Measurements from ENCODE around the gene ICA1. TPM values are rescaled to one million over a fixed set of nuclear protein-coding genes. Genes with fewer than 3 reads are reported as not detected.

The ICA1 gene
- total RNA-seq, 1 experiment from 2014 or later = 31.5 TPM

DNA sequence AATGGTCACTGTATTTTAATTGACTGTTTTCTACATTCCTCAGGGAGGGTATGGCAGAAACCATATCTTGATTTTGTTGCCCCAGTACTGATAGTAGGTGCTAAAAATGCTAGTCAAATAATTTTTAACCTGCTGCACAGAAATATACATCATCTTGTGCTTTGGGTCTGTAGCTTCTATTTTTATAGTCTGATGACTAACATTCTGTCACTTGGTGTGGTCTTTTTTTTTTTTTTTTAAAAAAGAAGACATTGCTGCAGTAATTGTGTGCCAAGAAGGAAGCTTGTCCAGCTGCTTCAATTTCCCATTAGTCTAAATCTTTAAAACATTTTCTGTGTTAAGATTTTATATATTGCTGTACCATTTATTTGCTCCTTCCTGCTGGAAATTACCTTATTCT lies 83.6 kb downstream of the ICA1 start:
- intact Hi-C loops (cut with micrococcal nuclease) = no loop called here
- peaks cover 5% of the 10 kb centered on the region for H3K36me3 Mint-ChIP-seq (ENCODE audit: insufficient read depth, unreplicated experiment)
- BruUV-seq (replicated peaks) = no TSS peak
- DNase-seq (ENCODE audit: unreplicated experiment) = no peak
- H3K4me1 Mint-ChIP-seq (ENCODE audit: insufficient read depth, unreplicated experiment) = no peaks in the 10 kb centered on the region
- no peaks in the 10 kb centered on the region for H3K9me3 Mint-ChIP-seq (ENCODE audit: unreplicated experiment)
- TF ChIP-seq, protein P1, sequence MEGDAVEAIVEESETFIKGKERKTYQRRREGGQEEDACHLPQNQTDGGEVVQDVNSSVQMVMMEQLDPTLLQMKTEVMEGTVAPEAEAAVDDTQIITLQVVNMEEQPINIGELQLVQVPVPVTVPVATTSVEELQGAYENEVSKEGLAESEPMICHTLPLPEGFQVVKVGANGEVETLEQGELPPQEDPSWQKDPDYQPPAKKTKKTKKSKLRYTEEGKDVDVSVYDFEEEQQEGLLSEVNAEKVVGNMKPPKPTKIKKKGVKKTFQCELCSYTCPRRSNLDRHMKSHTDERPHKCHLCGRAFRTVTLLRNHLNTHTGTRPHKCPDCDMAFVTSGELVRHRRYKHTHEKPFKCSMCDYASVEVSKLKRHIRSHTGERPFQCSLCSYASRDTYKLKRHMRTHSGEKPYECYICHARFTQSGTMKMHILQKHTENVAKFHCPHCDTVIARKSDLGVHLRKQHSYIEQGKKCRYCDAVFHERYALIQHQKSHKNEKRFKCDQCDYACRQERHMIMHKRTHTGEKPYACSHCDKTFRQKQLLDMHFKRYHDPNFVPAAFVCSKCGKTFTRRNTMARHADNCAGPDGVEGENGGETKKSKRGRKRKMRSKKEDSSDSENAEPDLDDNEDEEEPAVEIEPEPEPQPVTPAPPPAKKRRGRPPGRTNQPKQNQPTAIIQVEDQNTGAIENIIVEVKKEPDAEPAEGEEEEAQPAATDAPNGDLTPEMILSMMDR (IDR thresholded peaks at IDR 0.05; ENCODE audit: unreplicated experiment) = no peak
- ChIA-PET CTCF (interaction anchor here (0.6 to 1.4 kb wide), 2 partner anchors 12 to 96 kb away, joined by 5 to 7 read pairs; no protein-coding TSS in a partner anchor), POLR2A (no interaction called here)
- H3K4me3 Mint-ChIP-seq (ENCODE audit: unreplicated experiment) = no peak overlapping the region
- H3K27ac Mint-ChIP-seq (ENCODE audit: low read depth, unreplicated experiment) = no peak overlapping the region
- H3K27me3 Mint-ChIP-seq (ENCODE audit: insufficient read depth, unreplicated experiment) = no peaks in the 10 kb centered on the region

DNA sequence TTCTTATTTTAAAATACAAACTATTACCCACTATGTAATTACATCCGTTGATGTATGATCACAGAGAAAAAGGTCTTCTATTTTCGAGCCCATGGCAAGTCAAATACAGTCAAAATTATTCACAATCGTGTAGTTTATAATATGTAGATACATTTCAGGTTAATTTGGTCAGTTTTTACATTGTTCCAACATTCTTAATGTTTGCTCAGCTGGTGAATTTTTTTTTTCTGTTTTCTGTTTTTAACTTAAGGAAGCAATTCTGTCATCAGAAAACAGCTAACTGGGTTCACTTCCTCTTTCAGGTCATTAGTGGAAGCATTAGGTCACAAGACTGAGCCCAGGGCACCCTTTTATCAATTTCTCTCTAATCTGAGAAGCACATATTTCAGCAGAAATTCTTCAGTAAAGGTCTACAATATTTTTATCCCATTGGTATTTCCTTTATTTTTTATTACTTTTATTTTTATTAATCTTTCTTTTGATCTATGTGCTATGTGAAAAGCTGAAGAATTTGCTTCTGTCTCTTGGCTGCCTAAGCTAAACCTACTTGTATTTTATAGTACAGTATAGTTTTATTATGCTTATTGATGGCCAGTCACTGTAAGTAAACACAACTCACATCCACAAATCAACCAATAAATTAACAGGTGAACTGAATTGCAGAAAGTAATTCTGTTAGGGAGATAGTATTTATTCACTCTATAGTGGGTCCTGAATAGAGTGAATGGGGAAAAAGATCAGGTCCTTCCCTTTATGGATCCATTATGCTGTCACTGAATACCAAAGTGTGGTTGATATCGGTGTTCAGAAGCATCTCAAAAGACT lies 84.6 kb downstream of the ICA1 start:
- no peak overlapping the region for H3K27ac Mint-ChIP-seq (ENCODE audit: low read depth, unreplicated experiment)
- TF ChIP-seq, protein P1 (IDR thresholded peaks at IDR 0.05; ENCODE audit: unreplicated experiment) = no peak
- no peak for DNase-seq (ENCODE audit: unreplicated experiment)
- no peaks in the 10 kb centered on the region for H3K27me3 Mint-ChIP-seq (ENCODE audit: insufficient read depth, unreplicated experiment)
- no peaks in the 10 kb centered on the region for H3K4me1 Mint-ChIP-seq (ENCODE audit: insufficient read depth, unreplicated experiment)
- H3K4me3 Mint-ChIP-seq (ENCODE audit: unreplicated experiment) = no peak overlapping the region
- H3K9me3 Mint-ChIP-seq (ENCODE audit: unreplicated experiment) = no peaks in the 10 kb centered on the region
- H3K36me3 Mint-ChIP-seq (ENCODE audit: insufficient read depth, unreplicated experiment) = peaks cover 5% of the 10 kb centered on the region
- ChIA-PET POLR2A (interaction anchor here (0.6 to 0.7 kb wide), 2 partner anchors 20 to 29 kb away, joined by 3 read pairs; no protein-coding TSS in a partner anchor), CTCF (no interaction called here)
- intact Hi-C loops (cut with micrococcal nuclease) = no loop called here
- no TSS peak for BruUV-seq (replicated peaks)

DNA sequence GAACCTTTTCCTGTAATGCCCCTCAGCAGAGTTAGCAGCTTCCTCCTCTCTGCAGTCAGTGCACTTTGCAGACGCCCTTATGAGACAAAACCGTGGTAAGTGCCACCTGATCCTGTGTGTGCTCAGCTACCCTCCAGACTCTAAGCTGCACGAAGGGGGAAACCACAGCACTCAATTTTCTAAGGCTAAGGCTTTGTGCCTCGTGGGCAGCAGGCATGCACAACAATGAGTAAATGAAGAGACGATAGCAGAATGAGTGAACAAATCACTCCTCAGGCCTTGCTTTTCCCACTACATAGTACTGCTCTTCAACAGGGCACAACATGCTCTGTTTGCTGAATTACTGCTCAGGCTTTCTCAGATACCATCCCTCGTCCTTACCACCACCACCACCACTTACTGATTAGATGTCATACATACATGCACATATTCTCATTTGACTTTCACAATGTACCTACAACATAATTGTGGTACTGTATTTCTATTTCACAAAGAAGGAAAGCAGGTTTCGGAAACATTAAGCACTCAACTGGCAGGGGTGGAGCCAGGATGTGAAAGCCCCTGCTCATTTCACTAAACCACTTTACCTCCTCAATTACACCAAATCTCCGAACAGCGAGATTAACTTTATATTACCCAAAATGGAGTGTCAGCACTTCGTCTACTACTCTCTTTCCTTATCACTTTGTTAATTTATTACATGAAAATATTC lies 85.4 kb downstream of the ICA1 start:
- TF ChIP-seq, protein P1 (IDR thresholded peaks at IDR 0.05; ENCODE audit: unreplicated experiment) = no peak
- Mint-ChIP-seq H3K4me3 (ENCODE audit: unreplicated experiment) (no peak overlapping the region), H3K27ac (ENCODE audit: low read depth, unreplicated experiment) (no peak overlapping the region), H3K9me3 (ENCODE audit: unreplicated experiment) (no peaks in the 10 kb centered on the region), H3K27me3 (ENCODE audit: insufficient read depth, unreplicated experiment) (no peaks in the 10 kb centered on the region), H3K4me1 (ENCODE audit: insufficient read depth, unreplicated experiment) (no peaks in the 10 kb centered on the region), H3K36me3 (ENCODE audit: insufficient read depth, unreplicated experiment) (peaks cover 5% of the 10 kb centered on the region)
- intact Hi-C loops (cut with micrococcal nuclease) = no loop called here
- CTCF ChIA-PET = no interaction called here
- BruUV-seq (replicated peaks) = no TSS peak
- POLR2A ChIA-PET = no interaction called here
- DNase-seq (ENCODE audit: unreplicated experiment) = no peak

DNA sequence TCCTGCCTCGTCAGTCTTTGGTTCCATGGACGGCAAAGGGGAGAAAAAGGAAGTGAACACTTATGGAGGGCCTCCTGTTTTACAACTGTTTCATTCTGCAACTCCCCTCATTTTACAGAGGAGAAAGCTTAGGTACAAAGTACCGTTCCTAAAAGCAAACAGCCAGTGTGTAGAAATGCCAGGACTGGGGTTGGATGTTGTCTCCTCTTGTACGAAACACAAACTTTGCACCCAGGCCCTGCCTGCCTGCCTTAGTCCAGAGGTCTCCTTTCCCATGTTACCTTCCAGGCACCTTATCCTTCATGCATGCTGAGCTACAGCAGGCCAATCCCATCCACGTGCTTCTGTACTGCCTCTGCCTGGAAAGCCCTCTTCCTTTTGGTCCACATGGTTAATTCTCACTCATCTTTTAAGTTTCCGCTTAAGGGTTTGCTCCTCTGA lies 86.0 kb downstream of the ICA1 start:
- TF ChIP-seq, protein P1 (IDR thresholded peaks at IDR 0.05; ENCODE audit: unreplicated experiment) = no peak
- CTCF ChIA-PET = no interaction called here
- H3K36me3 Mint-ChIP-seq (ENCODE audit: insufficient read depth, unreplicated experiment) = peaks cover 5% of the 10 kb centered on the region
- DNase-seq (ENCODE audit: unreplicated experiment) = no peak
- no peaks in the 10 kb centered on the region for H3K4me1 Mint-ChIP-seq (ENCODE audit: insufficient read depth, unreplicated experiment)
- POLR2A ChIA-PET = no interaction called here
- H3K27ac Mint-ChIP-seq (ENCODE audit: low read depth, unreplicated experiment) = no peak overlapping the region
- H3K4me3 Mint-ChIP-seq (ENCODE audit: unreplicated experiment) = no peak overlapping the region
- no TSS peak for BruUV-seq (replicated peaks)
- no peaks in the 10 kb centered on the region for H3K9me3 Mint-ChIP-seq (ENCODE audit: unreplicated experiment)
- intact Hi-C loops (cut with micrococcal nuclease) = no loop called here
- H3K27me3 Mint-ChIP-seq (ENCODE audit: insufficient read depth, unreplicated experiment) = no peaks in the 10 kb centered on the region

Data from MCF 10A (cell line).